HG03064 (cell line): ENCODE results near the gene PPP1R26.
"Not testable (repeated sequence)": the region's sequence is repeated elsewhere in the genome, so short reads cannot be mapped to it uniquely, and the experiment has no call there.

Experiments used
- ATAC-seq: cut with Tn5 transposase; IDR thresholded peaks from one replicate; pipeline ENCODE4 v1.9.1; 2021; ENCODE audit warnings: low read depth; ENCODE audit not compliant: unreplicated experiment

Gene PPP1R26

GRCh38 chr9:135516132-135516860 lies 36.7 kb downstream of the PPP1R26 start:
- ATAC-seq: no peak

GRCh38 chr9:135517407-135517822 lies 37.8 kb downstream of the PPP1R26 start:
- ATAC-seq: no peak

- no peak for ATAC-seq
These were observed 39.8 kb downstream of the PPP1R26 start for GRCh38 chr9:135519179-135519971.

GRCh38 chr9:135520916-135521607 lies 41.5 kb downstream of the PPP1R26 start, which contains the start of gene LCN1:
TSS of gene LCN1 (plus strand) at chr9:135521440. CDS start at chr9:135521498, 58 bp downstream.
- ATAC-seq: no peak

GRCh38 chr9:135521608-135522095 lies 42.1 kb downstream of the PPP1R26 start:
- ATAC-seq: no peak

- ATAC-seq: no peak
These were observed 42.7 kb downstream of the PPP1R26 start for GRCh38 chr9:135522137-135522877.

- no peak for ATAC-seq
These were observed 43.3 kb downstream of the PPP1R26 start for GRCh38 chr9:135522931-135523330.

- ATAC-seq: no peak
These were observed 44.0 kb downstream of the PPP1R26 start for GRCh38 chr9:135523521-135524129.

- no peak for ATAC-seq
These were observed 44.7 kb downstream of the PPP1R26 start for GRCh38 chr9:135524130-135524861.

- no peak for ATAC-seq
These were observed 45.9 kb downstream of the PPP1R26 start for GRCh38 chr9:135525241-135526088.

GRCh38 chr9:135526089-135526729 lies 46.6 kb downstream of the PPP1R26 start:
- no peak for ATAC-seq

- ATAC-seq: no peak
These were observed 47.4 kb downstream of the PPP1R26 start for GRCh38 chr9:135526730-135527571.

GRCh38 chr9:135528842-135529435 lies 49.4 kb downstream of the PPP1R26 start:
- ATAC-seq: not testable (repeated sequence)

- no peak for ATAC-seq
These were observed 50.6 kb downstream of the PPP1R26 start for GRCh38 chr9:135530146-135530545.

- ATAC-seq: no peak
These were observed 51.5 kb downstream of the PPP1R26 start for GRCh38 chr9:135531096-135531495.

GRCh38 chr9:135533113-135533512 lies 53.5 kb downstream of the PPP1R26 start:
- ATAC-seq: no peak

- no peak for ATAC-seq
These were observed 54.1 kb downstream of the PPP1R26 start for GRCh38 chr9:135533674-135534073.
